Fibroblast of lung (primary cell): ENCODE results near the gene PHRF1.

ENCODE experiments used
- EZH2 ChIP-seq: IDR thresholded peaks from 2 replicates; pipeline ENCODE4 v1.5.1; 2012; ENCODE audit warnings: low read length, control low read depth, mild to moderate bottlenecking; ENCODE audit errors: missing control alignments
- TF ChIP-seq, protein P1 (sequence below), 2 donors: IDR thresholded peaks in 1 of 2; conservative IDR thresholded peaks in 1 of 2; 1 replicate in 1 of 2; 2 replicates in 1 of 2; pipeline ENCODE4 v1.5.1; 2011 to 2012; ENCODE audit warnings: low read length in 2 of 2, control low read depth in 1 of 2, inconsistent platforms in 1 of 2, low read depth in 1 of 2, mild to moderate bottlenecking in 1 of 2

DNA sequence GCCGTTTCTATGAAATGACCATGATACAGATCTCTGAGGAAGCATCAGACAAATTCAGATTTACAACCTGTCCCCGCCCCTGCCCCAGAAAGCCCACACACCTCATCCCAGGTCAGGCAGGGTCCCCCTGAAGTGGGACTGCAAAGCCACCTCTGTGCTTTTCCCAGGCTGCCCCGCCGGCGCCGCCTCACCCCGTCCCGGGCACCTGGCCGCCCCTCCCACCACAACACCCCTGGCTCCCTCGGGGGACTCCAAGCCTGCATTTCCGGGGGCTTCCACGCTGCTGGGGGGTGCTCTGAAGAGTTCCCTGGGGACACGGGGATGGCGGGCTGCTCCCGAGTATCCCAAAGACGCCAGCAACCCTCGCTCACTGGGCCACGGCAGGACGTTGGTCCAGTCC is 84.0 kb downstream of the PHRF1 start:
- TF ChIP-seq, protein P1, sequence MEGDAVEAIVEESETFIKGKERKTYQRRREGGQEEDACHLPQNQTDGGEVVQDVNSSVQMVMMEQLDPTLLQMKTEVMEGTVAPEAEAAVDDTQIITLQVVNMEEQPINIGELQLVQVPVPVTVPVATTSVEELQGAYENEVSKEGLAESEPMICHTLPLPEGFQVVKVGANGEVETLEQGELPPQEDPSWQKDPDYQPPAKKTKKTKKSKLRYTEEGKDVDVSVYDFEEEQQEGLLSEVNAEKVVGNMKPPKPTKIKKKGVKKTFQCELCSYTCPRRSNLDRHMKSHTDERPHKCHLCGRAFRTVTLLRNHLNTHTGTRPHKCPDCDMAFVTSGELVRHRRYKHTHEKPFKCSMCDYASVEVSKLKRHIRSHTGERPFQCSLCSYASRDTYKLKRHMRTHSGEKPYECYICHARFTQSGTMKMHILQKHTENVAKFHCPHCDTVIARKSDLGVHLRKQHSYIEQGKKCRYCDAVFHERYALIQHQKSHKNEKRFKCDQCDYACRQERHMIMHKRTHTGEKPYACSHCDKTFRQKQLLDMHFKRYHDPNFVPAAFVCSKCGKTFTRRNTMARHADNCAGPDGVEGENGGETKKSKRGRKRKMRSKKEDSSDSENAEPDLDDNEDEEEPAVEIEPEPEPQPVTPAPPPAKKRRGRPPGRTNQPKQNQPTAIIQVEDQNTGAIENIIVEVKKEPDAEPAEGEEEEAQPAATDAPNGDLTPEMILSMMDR (conservative IDR thresholded peaks at IDR 0.05 in 1 of 2, IDR thresholded peaks at IDR 0.05 in 1 of 2; ENCODE audit: low read depth in 1 of 2, low read length in 2 of 2): no peak
- no peak for TF ChIP-seq EZH2
